HepG2 (cell line): Measurements from ENCODE around the gene PCCB. TPM values are rescaled to one million over a fixed set of nuclear protein-coding genes. Genes with fewer than 3 reads are reported as not detected.

Experiments used
- ATAC-seq: fragments of 200-7000 bp; cut with Tn5 transposase; 3 replicates; pipeline ENCODE4 v1.9.1; 2020; ENCODE audit warnings: mild to moderate bottlenecking, moderate library complexity
- BruUV-seq: library from RNA; stranded (reverse); fragments of 400-500 nt; replicated peaks from 2 replicates; lab custom pipeline; 2021; lab: Mats Ljungman, UMichigan
- CTCF ChIA-PET: fragments of 300-600 bp; formaldehyde crosslinking; extraction: SDS; loops from one replicate; lab custom pipeline; 2021; ENCODE audit warnings: low total read pairs, inconsistent platforms, low intra/inter-chr PET ratio; lab: Yijun Ruan, JAX
- POLR2A ChIA-PET: fragments of 350-600 bp; sonication (Branson Sonifier 250); formaldehyde crosslinking; loops from one replicate; lab custom pipeline; 2020; ENCODE audit warnings: antibody characterized with exemption, inconsistent platforms; lab: Yijun Ruan, JAX
- DNase-seq: peaks from one replicate; pipeline ENCODE4 v3.0.0-alpha.2; 2015; ENCODE audit warnings: low spot score
- FAIRE-seq: peaks from 3 replicates; lab custom pipeline; 2011; peaks lifted over from hg19 to GRCh38; lab: Jason Lieb, UNC
- H2AFZ ChIP-seq: one replicate; pipeline ENCODE4 v1.6.1; 2011; ENCODE audit warnings: low read length, inconsistent platforms
- H3K27ac ChIP-seq: fragments of 300-600 bp; 3 replicates; pipeline ENCODE4 v1.8.0; 2011; ENCODE audit warnings: mixed run types, mild to moderate bottlenecking, mixed read lengths, low read length, inconsistent platforms; ENCODE audit not compliant: insufficient read depth; ENCODE audit errors: extremely low read length
- H3K27me3 ChIP-seq, 2 experiments: fragments of 200-600 bp in 1 of 2; 2 replicates in 1 of 2; 3 replicates in 1 of 2; pipeline versions ENCODE4 v1.6.0 to v1.8.0; 2011; ENCODE audit warnings: low read length in 2 of 2, mild to moderate bottlenecking in 2 of 2, moderate library complexity in 2 of 2, inconsistent platforms in 1 of 2; ENCODE audit not compliant: insufficient read depth in 2 of 2, control insufficient read depth in 1 of 2
- H3K36me3 ChIP-seq, 2 experiments: fragments of 200-600 bp in 1 of 2; replicated peaks in 1 of 2; 2 replicates in 1 of 2; 3 replicates in 1 of 2; pipeline versions ENCODE4 v1.5.1 to v1.8.0; 2011; ENCODE audit warnings: low read length in 2 of 2, inconsistent platforms in 1 of 2; ENCODE audit not compliant: insufficient read depth in 2 of 2, control insufficient read depth in 1 of 2
- H3K4me1 ChIP-seq: 2 replicates; pipeline ENCODE4 v1.5.1; 2012; ENCODE audit warnings: low read length, inconsistent platforms; ENCODE audit not compliant: insufficient read depth
- H3K4me2 ChIP-seq: 2 replicates; pipeline ENCODE4 v1.6.0; 2011; ENCODE audit warnings: low read depth, low read length, inconsistent platforms
- H3K4me3 ChIP-seq, 3 experiments: fragments of 200-600 bp in 1 of 3; sonication (generic), shearing (Covaris generic) in 1 of 3; replicated peaks in 1 of 3; 2 replicates each; pipeline ENCODE4 v1.5.1; 2011 to 2016; ENCODE audit warnings: low read length in 3 of 3, inconsistent platforms in 2 of 3, low read depth in 2 of 3, mild to moderate bottlenecking in 2 of 3, control low read depth in 1 of 3, mixed read lengths in 1 of 3; ENCODE audit not compliant: insufficient read depth in 1 of 3
- H3K79me2 ChIP-seq: one replicate; pipeline ENCODE4 v1.6.1; 2011; ENCODE audit warnings: low read length, inconsistent platforms; ENCODE audit not compliant: insufficient read depth
- H3K9ac ChIP-seq: 2 replicates; pipeline ENCODE4 v1.6.0; 2011; ENCODE audit warnings: mild to moderate bottlenecking, low read depth, low read length, inconsistent platforms; ENCODE audit not compliant: insufficient read depth
- H3K9me3 ChIP-seq: 2 replicates; pipeline ENCODE4 v1.5.1; 2012; ENCODE audit warnings: mild to moderate bottlenecking, low read length
- H4K20me1 ChIP-seq: 2 replicates; pipeline ENCODE4 v1.6.0; 2011; ENCODE audit warnings: inconsistent platforms, mild to moderate bottlenecking, low read length, moderate library complexity; ENCODE audit not compliant: insufficient read depth
- BRCA1 ChIP-seq: sonication (generic); formaldehyde crosslinking; IDR thresholded peaks from 2 replicates; pipeline ENCODE4 v1.4.0; 2020; ENCODE audit warnings: missing genetic modification reagents
- EEA1 ChIP-seq: sonication (generic); formaldehyde crosslinking; IDR thresholded peaks from 2 replicates; pipeline ENCODE4 v1.5.1; 2020; ENCODE audit warnings: mild to moderate bottlenecking, missing genetic modification reagents, borderline replicate concordance
- GLI4 ChIP-seq: sonication (generic); formaldehyde crosslinking; IDR thresholded peaks from 2 replicates; pipeline ENCODE4 v1.5.1; 2020; ENCODE audit warnings: missing genetic modification reagents, mild to moderate bottlenecking, moderate library complexity, borderline replicate concordance
- GZF1 ChIP-seq: sonication (generic); formaldehyde crosslinking; IDR thresholded peaks from 2 replicates; pipeline ENCODE4 v1.5.1; 2020; ENCODE audit warnings: mild to moderate bottlenecking, missing genetic modification reagents
- HES4 ChIP-seq: sonication (generic); formaldehyde crosslinking; IDR thresholded peaks from 2 replicates; pipeline ENCODE4 v1.9.0; 2021; ENCODE audit warnings: mild to moderate bottlenecking, missing genetic modification reagents, borderline replicate concordance
- MZF1 ChIP-seq: sonication (generic); formaldehyde crosslinking; IDR thresholded peaks from 2 replicates; pipeline ENCODE4 v1.8.1; 2023; ENCODE audit warnings: mild to moderate bottlenecking, missing genetic modification reagents, borderline replicate concordance
- NONO ChIP-seq, 2 experiments: fragments of 450-650 bp in 1 of 2; sonication (generic) in 1 of 2; formaldehyde crosslinking in 1 of 2; IDR thresholded peaks in 1 of 2; conservative IDR thresholded peaks in 1 of 2; 2 replicates each; pipeline versions ENCODE4 v1.6.1 to v1.8.0; 2017 to 2022; ENCODE audit warnings: mild to moderate bottlenecking in 1 of 2, missing genetic modification reagents in 1 of 2, moderate library complexity in 1 of 2
- SSRP1 ChIP-seq: IDR thresholded peaks from 2 replicates; pipeline ENCODE4 v1.6.1; 2016; ENCODE audit warnings: control low read depth
- STAT5B ChIP-seq: sonication (generic); formaldehyde crosslinking; IDR thresholded peaks from 2 replicates; pipeline ENCODE4 v1.4.0; 2020; ENCODE audit warnings: missing genetic modification reagents
- THAP7 ChIP-seq: sonication (generic); formaldehyde crosslinking; IDR thresholded peaks from 2 replicates; pipeline ENCODE4 v1.8.1; 2023; ENCODE audit warnings: mild to moderate bottlenecking, missing genetic modification reagents
- ZFYVE20 ChIP-seq: sonication (generic); formaldehyde crosslinking; IDR thresholded peaks from 2 replicates; pipeline ENCODE4 v1.8.0; 2023; ENCODE audit warnings: low read depth, mild to moderate bottlenecking, moderate library complexity, missing genetic modification reagents, borderline replicate concordance
- ZNF3 ChIP-seq: IDR thresholded peaks from 2 replicates; pipeline ENCODE4 v1.7.0; 2017; ENCODE audit warnings: inconsistent platforms
- ZNF569 ChIP-seq: sonication (generic); formaldehyde crosslinking; IDR thresholded peaks from 2 replicates; pipeline ENCODE4 v1.5.0; 2020; ENCODE audit warnings: mild to moderate bottlenecking, missing genetic modification reagents, moderate library complexity, borderline replicate concordance
- ZNF605 ChIP-seq: sonication (generic); formaldehyde crosslinking; IDR thresholded peaks from 2 replicates; pipeline ENCODE4 v1.8.0; 2022; ENCODE audit warnings: mild to moderate bottlenecking, missing genetic modification reagents
- ZNF644 ChIP-seq: IDR thresholded peaks from 2 replicates; pipeline ENCODE4 v1.6.1; 2016; ENCODE audit warnings: low read depth
- ZUFSP ChIP-seq: sonication (generic); formaldehyde crosslinking; IDR thresholded peaks from 2 replicates; pipeline ENCODE4 v1.9.0; 2021; ENCODE audit warnings: missing genetic modification reagents, mild to moderate bottlenecking, borderline replicate concordance
- WGBS: methylation state at CpG from one replicate; pipeline ENCODE4 v1.1.6; 2017; ENCODE audit warnings: low lambda C conversion rate; 5-methylcytosine and 5-hydroxymethylcytosine counted together
- in situ Hi-C: cut with HindIII; loops from 2 replicates; pipeline ENCODE4 v1.10.0; 2017; ENCODE audit warnings: low pct_unique_long_range_greater_than_20kb; ENCODE audit not compliant: extremely low pct_ligation_motif_present
- intact Hi-C: fragments of 100-400 bp; cut with micrococcal nuclease; formaldehyde crosslinking; loops from one replicate; pipeline ENCODE4 v1.10.0; 2022; ENCODE audit not compliant: unreplicated experiment
- polyA plus RNA-seq, 8 experiments: library from polyadenylated mRNA; depleted of rRNA in 3 of 8; stranded (reverse) in 7 of 8; unstranded in 1 of 8; fragments of >200 nt; fragmentation: Illumina TruSeq in 4 of 8; extraction: Trizol in 4 of 8; gene quantifications; 2 replicates each; pipeline versions ENCODE4 v1.2.1 to v1.2.3, GENCODE V29; 2011 to 2016; ENCODE audit warnings: low read depth in 4 of 8, missing spikeins in 1 of 8, mixed read lengths in 1 of 8; ENCODE audit not compliant: insufficient read depth in 1 of 8
- total RNA-seq, 5 experiments: library from RNA; depleted of rRNA; stranded (reverse); fragments of >200 nt; fragmentation: Illumina TruSeq; extraction: Trizol; gene quantifications; 2 replicates each; pipeline ENCODE4 v1.2.3, GENCODE V29; 2016; ENCODE audit warnings: low read depth in 1 of 5
- TF ChIP-seq, protein P1 (sequence below): sonication (generic); formaldehyde crosslinking; IDR thresholded peaks from 2 replicates; pipeline ENCODE4 v1.4.0; 2020; ENCODE audit warnings: missing genetic modification reagents

Gene PCCB
- total and polyA plus RNA-seq, 2 of the 13 experiments (the other 11 are each of a cell fraction or from before 2014, with no cell fraction given): 84.1 to 88.7 TPM

- intact Hi-C loops (no loop called here), in situ Hi-C loops (no loop called here)
- no peaks in the 10 kb centered on the region for H3K4me1 ChIP-seq
- no peaks in the 10 kb centered on the region for H3K27me3 ChIP-seq
- FAIRE-seq: no peak
- no peak overlapping the region for H2AFZ ChIP-seq
- WGBS: 100% methylated on average over 1 of the region's 1 CpG
- CTCF ChIA-PET: no interaction called here
- H3K27ac ChIP-seq: no peak overlapping the region
- TF ChIP-seq HES4: no peak
- TF ChIP-seq BRCA1 (CRISPR knock-in tag): no peak
- no peak for TF ChIP-seq SSRP1 (CRISPR knock-in tag)
- no peak for TF ChIP-seq MZF1 (CRISPR knock-in tag)
- DNase-seq: no peak
- H4K20me1 ChIP-seq: no peaks in the 10 kb centered on the region
- H3K79me2 ChIP-seq: no peaks in the 10 kb centered on the region
- H3K36me3 ChIP-seq: peaks cover 3 to 16% of the 10 kb centered on the region in 2 experiments; a peak in 4 of 5 replicates
- H3K4me3 ChIP-seq: no peak overlapping the region
- POLR2A ChIA-PET: no interaction called here
- no peak overlapping the region for H3K9ac ChIP-seq
- no TSS peak for BruUV-seq
- no peaks in the 10 kb centered on the region for H3K9me3 ChIP-seq
- H3K4me2 ChIP-seq: no peak overlapping the region
- no peak for ATAC-seq
Measured at GRCh38 chr3:136351351-136351750, 101.2 kb downstream of the PCCB start.

DNA sequence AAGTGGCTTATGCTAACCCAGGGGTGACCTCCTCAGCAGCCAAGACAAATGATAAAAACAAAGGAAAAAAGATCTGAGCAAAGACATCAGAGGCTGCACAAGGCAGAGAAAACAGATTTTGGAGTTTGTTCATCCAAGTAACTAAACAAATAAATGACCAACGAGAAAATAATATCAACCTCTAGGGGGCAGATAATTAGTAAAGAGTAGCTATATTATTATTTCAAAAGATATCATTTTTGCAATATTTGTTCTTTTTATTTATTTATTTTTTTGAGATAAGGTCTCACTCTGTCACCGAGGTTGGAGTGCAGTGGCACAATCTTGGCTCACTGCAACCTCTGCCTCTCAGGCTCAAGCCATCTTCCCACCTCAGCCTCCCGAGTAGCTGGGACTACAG lies 101.8 kb downstream of the PCCB start:
- H3K4me2 ChIP-seq: no peak overlapping the region
- H3K4me3 ChIP-seq: no peak overlapping the region
- H2AFZ ChIP-seq: no peak overlapping the region
- no peaks in the 10 kb centered on the region for H3K9me3 ChIP-seq
- DNase-seq (no peak), ATAC-seq (no peak), FAIRE-seq (peak; percentile 4)
- CTCF ChIA-PET: no interaction called here
- no peaks in the 10 kb centered on the region for H3K27me3 ChIP-seq
- H3K27ac ChIP-seq: no peak overlapping the region
- no TSS peak for BruUV-seq
- H3K36me3 ChIP-seq: peaks cover 3 to 16% of the 10 kb centered on the region in 2 experiments; a peak in 4 of 5 replicates
- H3K9ac ChIP-seq: no peak overlapping the region
- no peaks in the 10 kb centered on the region for H3K79me2 ChIP-seq
- POLR2A ChIA-PET: no interaction called here
- H3K4me1 ChIP-seq: no peaks in the 10 kb centered on the region
- 83% methylated on average over 3 of the region's 3 CpGs for WGBS
- intact Hi-C loops: no loop called here
- in situ Hi-C loops: no loop called here
- no peaks in the 10 kb centered on the region for H4K20me1 ChIP-seq
- TF ChIP-seq ZNF569 (no peak), GZF1 (CRISPR knock-in tag) (no peak), ZUFSP (no peak), STAT5B (no peak), THAP7 (no peak), ZNF644 (CRISPR knock-in tag) (no peak), ZNF605 (CRISPR knock-in tag) (no peak), EEA1 (CRISPR knock-in tag) (no peak), ZNF3 (CRISPR knock-in tag) (no peak), GLI4 (CRISPR knock-in tag) (no peak), ZFYVE20 (no peak), NONO (IDR thresholded peaks at IDR 0.05) (no peak), NONO (CRISPR knock-in tag; conservative IDR thresholded peaks at IDR 0.05) (no peak)
- TF ChIP-seq, protein P1, sequence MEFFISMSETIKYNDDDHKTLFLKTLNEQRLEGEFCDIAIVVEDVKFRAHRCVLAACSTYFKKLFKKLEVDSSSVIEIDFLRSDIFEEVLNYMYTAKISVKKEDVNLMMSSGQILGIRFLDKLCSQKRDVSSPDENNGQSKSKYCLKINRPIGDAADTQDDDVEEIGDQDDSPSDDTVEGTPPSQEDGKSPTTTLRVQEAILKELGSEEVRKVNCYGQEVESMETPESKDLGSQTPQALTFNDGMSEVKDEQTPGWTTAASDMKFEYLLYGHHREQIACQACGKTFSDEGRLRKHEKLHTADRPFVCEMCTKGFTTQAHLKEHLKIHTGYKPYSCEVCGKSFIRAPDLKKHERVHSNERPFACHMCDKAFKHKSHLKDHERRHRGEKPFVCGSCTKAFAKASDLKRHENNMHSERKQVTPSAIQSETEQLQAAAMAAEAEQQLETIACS (CRISPR knock-in tag): no peak
